Glutamatergic neuron (in vitro differentiated cells): ENCODE measurements around the gene ICAM4. TPM values are rescaled to one million over a fixed set of nuclear protein-coding genes. Genes with fewer than 3 reads are reported as not detected.

Experiments used
- total RNA-seq: library from RNA; stranded (reverse); fragmentation: NEBNext Ultra II Directional; extraction: Animal tissue kit (Norgen Biotek cat#: 25700); gene quantifications from one replicate; pipeline ENCODE4 v1.2.1, GENCODE V29; 2021; ENCODE audit not compliant: unreplicated experiment

The ICAM4 gene
- total RNA-seq, 1 donor from 2014 or later: not detected

Other genes starting within 250 kb of the ICAM4 start
- gene SHFL, start 200.6 kb upstream of the ICAM4 start, total RNA-seq: 0.20 TPM
- gene ANGPTL6, start 184.3 kb upstream of the ICAM4 start, total RNA-seq: not detected
- gene PPAN, start 180.6 kb upstream of the ICAM4 start, total RNA-seq: 44.5 TPM
- gene P2RY11, start 175.3 kb upstream of the ICAM4 start, total RNA-seq: 21.6 TPM
- 155 TPM for gene EIF3G, start 167.1 kb upstream of the ICAM4 start, total RNA-seq
- gene DNMT1, start 92.0 kb upstream of the ICAM4 start, total RNA-seq: 129 TPM
- 12.5 TPM for gene S1PR2, start 55.6 kb upstream of the ICAM4 start, total RNA-seq
- 42.8 TPM for gene MRPL4, start 34.7 kb upstream of the ICAM4 start, total RNA-seq
- gene ICAM1, start 15.8 kb upstream of the ICAM4 start, total RNA-seq: not detected
- gene ICAM5, start 3.0 kb downstream of the ICAM4 start, total RNA-seq: 3.6 TPM
- 9.4 TPM for gene ZGLP1, start 22.9 kb downstream of the ICAM4 start, total RNA-seq
- 16.0 TPM for gene FDX2, start 29.1 kb downstream of the ICAM4 start, total RNA-seq
- 24.8 TPM for gene RAVER1, start 46.6 kb downstream of the ICAM4 start, total RNA-seq
- gene ICAM3, start 52.7 kb downstream of the ICAM4 start, total RNA-seq: 2.0 TPM
- gene TYK2, start 93.6 kb downstream of the ICAM4 start, total RNA-seq: 90.4 TPM
- 128 TPM for gene CDC37, start 116.6 kb downstream of the ICAM4 start, total RNA-seq
- gene PDE4A, start 133.6 kb downstream of the ICAM4 start, total RNA-seq: 5.7 TPM
- gene KEAP1, start 216.4 kb downstream of the ICAM4 start, total RNA-seq: 44.1 TPM
- gene S1PR5, start 230.5 kb downstream of the ICAM4 start, total RNA-seq: not detected